ENCODE data around the gene GNG14.
A peak's percentile ranks its signal among the peaks of the same experiment; 100 is the strongest.
"Not testable (repeated sequence)": the region's sequence is repeated elsewhere in the genome, so short reads cannot be mapped to it uniquely, and the experiment has no call there.

Gene GNG14

GRCh38 chr19:12687496-12688196 lies at the start of gene GNG14:
Gene GNG14, plus strand, starts transcription at chr19:12687998. Its CDS starts 51 bp downstream, at chr19:12688049.
- no peak for DNase-seq

GRCh38 chr19:12638611-12639182 lies 49.1 kb upstream of the GNG14 start:
- DNase-seq: no peak

DNA sequence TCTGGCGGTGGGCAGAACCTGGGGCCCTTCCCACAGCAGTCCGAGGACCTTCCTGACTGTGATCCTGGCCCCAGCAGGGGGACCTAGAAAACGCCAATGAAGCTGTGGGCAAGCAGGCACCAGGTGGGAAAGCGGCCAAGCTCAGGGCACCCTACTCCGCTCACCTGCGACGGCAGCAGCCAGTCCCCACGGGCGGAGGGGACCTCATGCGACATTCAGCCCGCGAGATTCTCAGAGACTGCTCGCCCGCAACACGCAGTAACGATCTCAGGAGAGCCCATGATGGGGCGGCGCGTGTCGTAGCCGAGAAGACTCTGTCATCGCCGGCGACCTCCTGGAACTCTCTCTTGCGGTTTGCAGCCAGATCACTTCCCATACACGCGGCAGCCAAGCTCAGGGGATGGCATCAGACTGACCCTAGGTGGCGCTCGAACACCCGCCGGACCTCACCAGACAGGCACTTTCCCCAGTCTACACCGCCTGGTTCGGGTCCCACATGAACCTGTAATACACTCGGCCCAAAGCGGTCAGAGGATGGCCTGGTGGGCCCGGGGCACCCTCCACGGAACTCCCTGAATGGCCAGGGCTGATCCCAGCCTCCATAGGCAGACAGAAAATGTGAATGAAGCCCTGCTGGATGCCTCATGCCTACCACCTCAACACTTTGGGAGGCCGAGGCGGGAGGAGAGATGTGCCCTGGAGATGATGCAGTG lies 47.7 kb upstream of the GNG14 start:
- DNase-seq: peak; percentile 95

DNA sequence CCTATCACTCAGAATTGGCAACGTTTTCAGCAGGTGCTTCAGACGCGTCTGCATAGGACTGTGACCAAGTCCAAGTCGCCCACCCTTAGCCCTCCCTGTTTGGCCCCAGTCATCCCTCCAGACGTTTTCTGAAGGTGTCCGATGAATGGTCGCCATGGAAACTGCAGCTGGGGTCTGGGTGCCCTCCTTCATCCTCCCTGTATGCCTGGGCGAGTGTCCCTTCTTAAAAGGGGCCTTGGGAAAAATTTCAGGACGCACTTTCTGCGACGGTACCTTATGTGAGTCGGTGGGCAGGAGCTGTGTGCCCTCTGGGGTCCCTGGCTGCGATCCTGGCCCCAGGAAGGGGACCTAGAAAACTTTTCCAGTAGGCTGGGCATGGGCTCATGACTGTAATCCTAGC lies 46.3 kb upstream of the GNG14 start:
- DNase-seq: no peak

- no peak for DNase-seq
Observed at GRCh38 chr19:12642506-12642905, 45.3 kb upstream of the GNG14 start.

DNA sequence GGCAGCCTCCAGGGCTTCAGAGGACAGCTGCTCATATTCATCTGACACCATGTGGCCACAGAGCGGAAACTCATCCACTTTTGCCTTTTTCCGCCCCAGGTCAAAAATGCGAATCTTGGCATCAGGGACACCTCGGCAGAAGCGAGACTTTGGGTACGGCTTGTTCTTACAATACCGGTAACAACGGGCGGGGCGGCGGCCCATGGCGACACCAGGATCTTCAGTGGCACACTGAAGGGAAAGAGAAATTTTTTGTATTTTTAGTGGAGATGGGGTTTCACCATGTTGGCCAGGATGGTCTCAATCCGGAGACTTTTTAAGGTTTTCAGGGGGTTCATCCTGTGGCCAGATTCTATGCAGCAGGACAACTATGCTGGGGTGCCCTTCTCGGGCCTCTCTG lies 44.1 kb upstream of the GNG14 start:
- DNase-seq: not testable (repeated sequence)

DNA sequence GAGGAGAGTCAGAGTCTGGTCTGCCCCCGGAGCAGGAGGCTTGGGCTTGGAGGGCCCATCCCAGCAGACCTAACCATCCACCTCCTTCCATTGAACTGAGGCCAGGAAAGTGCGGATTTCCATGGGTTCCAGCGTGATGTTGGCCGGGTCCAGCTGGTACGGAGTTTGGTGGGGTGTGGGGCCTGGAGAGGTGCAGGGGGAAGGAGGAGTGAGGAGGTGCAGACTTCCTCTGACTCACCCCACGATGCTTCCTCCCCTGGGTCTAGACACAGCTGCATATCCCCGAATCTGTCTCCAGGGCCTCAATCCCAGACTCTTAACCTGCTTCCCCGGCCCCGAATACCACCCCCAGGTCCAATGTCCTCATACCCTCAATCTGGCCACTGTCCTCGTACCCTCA lies 41.2 kb upstream of the GNG14 start:
- DNase-seq: no peak

DNA sequence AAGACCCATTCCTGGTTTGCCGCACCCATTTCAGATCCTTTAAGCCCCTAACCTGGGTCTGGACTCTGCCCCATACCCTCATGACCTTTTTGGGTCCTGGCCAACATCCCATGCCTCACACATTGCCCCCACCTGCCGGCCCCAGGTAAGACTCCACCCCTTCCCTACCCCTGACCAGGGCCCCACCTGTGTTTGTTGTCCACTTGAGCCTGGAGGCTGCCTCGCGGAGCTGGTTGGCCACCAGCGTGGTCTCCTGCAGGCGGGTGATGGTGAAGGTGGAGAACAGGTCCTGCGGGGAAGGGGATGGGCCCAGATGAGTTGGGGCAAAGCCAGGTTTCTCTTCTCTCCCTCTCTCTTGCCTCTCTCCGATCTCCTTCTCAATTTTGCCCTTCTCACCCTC lies 40.8 kb upstream of the GNG14 start:
- no peak for DNase-seq

- no peak for DNase-seq
Observed at GRCh38 chr19:12647490-12648071, 40.2 kb upstream of the GNG14 start.

DNA sequence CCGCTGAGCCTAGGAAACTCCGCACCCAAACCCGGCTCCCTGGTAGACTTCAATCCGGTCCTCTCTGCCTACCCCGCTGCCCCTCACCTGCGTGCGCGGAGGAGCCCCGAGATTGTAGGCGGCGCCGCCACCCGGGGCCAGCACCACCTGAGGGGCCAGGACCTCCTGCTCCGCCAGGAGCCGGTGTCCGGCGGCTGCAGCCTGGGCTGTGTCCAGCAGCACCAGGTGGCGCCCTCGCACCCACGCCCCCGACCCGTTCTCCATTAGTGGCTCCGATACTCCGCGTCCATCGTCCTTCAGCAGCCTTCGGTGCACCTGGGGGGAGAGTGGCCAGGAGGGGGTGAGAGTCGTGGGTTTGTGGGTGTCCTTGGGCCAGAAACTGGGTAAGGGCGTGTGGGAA lies 39.7 kb upstream of the GNG14 start:
- DNase-seq: no peak

GRCh38 chr19:12649941-12650340 lies 37.9 kb upstream of the GNG14 start:
- no peak for DNase-seq

DNA sequence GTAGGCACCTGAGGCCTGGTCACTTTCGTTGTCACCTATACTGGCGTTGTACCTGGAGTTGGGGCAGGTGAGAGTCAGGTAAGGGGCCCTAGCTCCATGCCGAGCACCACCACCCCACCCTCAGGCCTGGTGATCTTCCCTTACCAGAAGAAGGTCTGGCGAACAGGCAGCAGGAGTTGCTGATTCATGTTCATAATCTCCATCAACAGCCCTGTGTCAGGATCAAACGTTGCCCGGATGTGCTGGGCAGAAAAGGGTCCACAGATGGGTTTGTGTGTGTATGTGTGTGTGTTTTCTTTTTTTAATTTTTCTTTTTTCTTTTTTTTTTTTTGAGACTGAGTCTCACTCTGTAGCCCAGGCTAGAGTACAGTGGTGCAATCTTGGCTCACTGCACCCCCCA lies 35.6 kb upstream of the GNG14 start:
- DNase-seq: no peak

DNA sequence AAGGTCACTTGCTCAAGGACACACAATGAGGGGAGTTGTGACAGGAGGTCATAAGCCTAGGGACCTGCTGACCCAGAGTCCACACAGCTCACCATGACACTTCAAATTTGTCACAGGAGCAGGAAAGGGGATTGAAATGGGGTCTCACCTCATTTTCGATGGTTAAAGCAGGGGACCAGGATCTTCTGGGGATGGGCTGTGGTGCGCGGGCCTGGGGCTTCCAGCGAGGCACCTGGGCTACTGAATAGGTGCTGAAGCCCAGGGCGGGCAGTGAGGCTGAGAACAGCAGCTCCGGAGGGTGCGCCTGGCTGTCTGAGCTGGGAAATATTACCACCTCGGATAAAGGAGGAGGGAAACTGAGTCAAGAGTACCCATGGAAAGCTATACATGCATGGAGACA lies 32.3 kb upstream of the GNG14 start:
- DNase-seq: no peak

- no peak for DNase-seq
Observed at GRCh38 chr19:12656899-12657571, 30.8 kb upstream of the GNG14 start.

GRCh38 chr19:12657966-12658365 lies 29.8 kb upstream of the GNG14 start:
- DNase-seq: no peak

- DNase-seq: no peak
Observed at GRCh38 chr19:12660980-12661379, 26.8 kb upstream of the GNG14 start.

DNA sequence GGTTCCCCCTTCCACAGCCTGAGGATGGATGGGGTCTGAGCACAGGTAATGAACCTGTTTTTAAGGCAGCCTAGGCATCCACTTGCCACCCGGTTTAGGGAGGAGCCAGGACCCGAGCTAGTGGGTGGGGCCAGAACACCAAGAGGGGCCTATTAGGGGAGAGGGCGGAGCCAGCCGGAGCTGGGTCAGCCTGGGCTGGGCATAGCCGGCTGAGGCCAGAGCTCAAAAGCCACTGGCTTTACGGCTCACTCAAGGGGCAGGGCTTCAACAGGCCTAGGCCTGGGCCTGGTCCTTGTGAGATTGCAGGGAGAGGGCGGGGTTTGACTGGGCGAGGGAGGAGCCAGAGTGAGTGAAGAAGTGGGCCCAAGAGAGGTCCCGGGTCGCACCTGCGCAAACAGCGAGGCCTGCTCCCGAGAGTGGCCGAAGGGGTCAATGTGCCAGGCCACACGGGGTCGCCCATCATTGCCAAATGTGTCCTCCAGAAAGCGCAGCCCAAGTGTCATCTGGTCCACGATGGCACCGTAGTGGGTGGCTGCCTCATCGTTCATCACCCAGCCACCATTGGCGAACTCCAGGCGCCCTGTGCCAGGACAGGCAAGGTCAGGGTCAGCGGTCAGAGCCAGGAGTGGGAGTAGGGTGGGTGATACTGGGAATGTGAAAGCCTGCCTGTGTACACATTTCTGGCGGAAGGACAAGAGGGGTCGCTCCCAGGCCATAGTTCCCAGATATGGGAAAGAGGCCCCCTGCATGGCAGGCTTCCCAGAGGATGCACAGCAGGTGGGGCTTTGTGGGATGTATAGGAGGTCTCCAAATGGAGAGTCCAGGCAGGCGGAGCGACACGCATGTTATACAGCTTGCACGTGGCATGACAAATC lies 23.2 kb upstream of the GNG14 start:
- DNase-seq: no peak

DNA sequence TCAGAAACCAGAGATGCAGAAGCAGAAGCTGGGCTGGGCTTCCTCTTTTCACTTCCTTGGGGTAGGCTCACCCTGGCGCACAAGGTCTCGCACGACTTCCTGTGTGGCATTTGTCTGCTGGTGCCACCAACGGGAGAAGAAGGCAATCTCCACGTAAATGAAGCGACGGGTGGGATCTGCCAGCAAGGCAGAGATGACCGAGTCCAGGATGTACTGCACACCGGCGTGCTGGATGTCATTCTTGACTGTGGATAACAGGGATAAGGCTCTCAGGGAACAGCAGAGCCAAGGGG lies 22.6 kb upstream of the GNG14 start:
- DNase-seq: peak; percentile 76

- DNase-seq: peak; percentile 73
Observed at GRCh38 chr19:12665671-12666264, 22.0 kb upstream of the GNG14 start.

DNA sequence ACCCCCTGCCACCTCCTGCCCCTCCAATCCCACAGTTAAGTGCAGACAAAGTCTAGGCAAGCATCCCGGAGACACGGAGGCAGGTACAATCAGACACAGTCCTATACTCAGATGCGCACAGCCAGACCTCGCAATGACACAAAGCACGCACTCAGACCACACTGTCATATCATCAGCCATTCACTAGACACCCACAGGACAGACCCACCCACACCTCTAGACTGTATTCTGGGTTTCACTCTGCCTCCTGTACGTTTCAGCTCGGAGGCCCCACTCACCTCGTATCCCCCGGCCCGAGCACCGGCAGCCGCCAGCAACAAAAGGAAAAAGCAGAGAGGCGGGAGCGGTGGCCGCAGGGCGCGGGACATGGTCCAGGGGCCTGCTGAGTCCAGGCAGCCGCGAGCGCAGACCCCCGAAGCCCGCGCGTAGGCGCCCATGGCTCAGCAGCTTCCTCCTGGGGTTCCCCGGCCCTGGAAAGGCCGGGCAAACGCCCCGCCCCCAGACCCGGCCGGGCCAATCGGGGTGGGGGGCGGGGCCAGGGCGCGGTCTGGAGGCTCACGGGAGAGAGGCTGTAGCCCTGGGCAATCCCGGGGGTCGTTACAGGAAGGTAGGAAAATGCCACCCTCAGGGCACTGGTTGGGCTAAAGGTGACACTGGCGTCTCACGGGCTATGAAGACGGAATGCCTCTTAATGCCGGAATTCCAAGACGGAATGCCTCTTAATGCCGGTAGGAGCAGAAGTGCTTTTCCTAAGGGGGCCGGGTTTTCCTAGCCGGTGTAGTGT lies 21.3 kb upstream of the GNG14 start, which contains the start of the genes MAN2B1 and WDR83:
Gene MAN2B1, minus strand, starts transcription at position 478 of the 784 bp plus-strand sequence. Its CDS starts 41 bp downstream, at position 437.
Gene WDR83, plus strand, starts transcription at position 543 of the 784 bp plus-strand sequence. CDS start 2,984 bp downstream, outside the sequence.
- peak; percentile 93 for DNase-seq

GRCh38 chr19:12667731-12668302 lies 20.0 kb upstream of the GNG14 start:
- DNase-seq: no peak
